HCT116 (cell line): Measurements from ENCODE around the gene EIF2S3B.

Experiments used
- CTCF ChIP-seq, 3 experiments: fragments of 200-600 bp in 1 of 3; sonication (generic) in 1 of 3; IDR thresholded peaks in 2 of 3; conservative IDR thresholded peaks in 1 of 3; 2 replicates each; pipeline ENCODE4 v1.5.1; 2012 to 2017; ENCODE audit warnings: low read depth in 2 of 3, low read length in 2 of 3, antibody characterized with exemption in 1 of 3, borderline replicate concordance in 1 of 3, control low read depth in 1 of 3, mild to moderate bottlenecking in 1 of 3, mixed read lengths in 1 of 3, mixed run types in 1 of 3, moderate library complexity in 1 of 3; ENCODE audit not compliant: insufficient read depth in 1 of 3
- JUND ChIP-seq: IDR thresholded peaks from 2 replicates; pipeline ENCODE4 v1.6.1; 2012
- POLR2A ChIP-seq: IDR thresholded peaks from 2 replicates; pipeline ENCODE4 v1.7.0; 2011; ENCODE audit warnings: borderline replicate concordance; ENCODE audit not compliant: insufficient read depth, insufficient read length; ENCODE audit errors: extremely low read depth
- POLR2AphosphoS5 ChIP-seq: IDR thresholded peaks from 2 replicates; pipeline ENCODE4 v1.6.1; 2011; ENCODE audit warnings: mild to moderate bottlenecking, low read depth, low read length, moderate library complexity
- RAD21 ChIP-seq: IDR thresholded peaks from 2 replicates; pipeline ENCODE4 v1.6.1; 2012; ENCODE audit warnings: low read depth, mild to moderate bottlenecking
- ZNF274 ChIP-seq: fragments of 200-500 bp; sonication (Bioruptor generic); IDR thresholded peaks from 2 replicates; pipeline ENCODE4 v1.6.1; 2014; ENCODE audit warnings: mild to moderate bottlenecking, low read depth, low read length, inconsistent platforms

- TF ChIP-seq JUND (no peak), ZNF274 (no peak), POLR2AphosphoS5 (no peak), CTCF (IDR thresholded peaks at IDR 0.05 in 2 of 3, conservative IDR thresholded peaks at IDR 0.05 in 1 of 3; ENCODE audit: borderline replicate concordance in 1 of 3, insufficient read depth in 1 of 3, low read depth in 2 of 3, low read length in 2 of 3) (no peak), RAD21 (no peak), POLR2A (no peak)
Measured at GRCh38 chr12:10540776-10541205, 35.1 kb downstream of the EIF2S3B start.
